Fibroblast of lung (primary cell): ENCODE measurements around the gene C1orf210. TPM values are rescaled to one million over a fixed set of nuclear protein-coding genes. Genes with fewer than 3 reads are reported as not detected.

Experiments
- DNase-seq, 2 donors: peaks; one replicate each; pipeline versions ENCODE4 v3.0.0 to v3.0.0-alpha.2; 2010; ENCODE audit warnings: low read depth in 2 of 2
- H2AFZ ChIP-seq: 2 replicates; pipeline ENCODE4 v1.5.1; 2012; ENCODE audit warnings: low read length, control low read depth, inconsistent platforms
- H3K27ac ChIP-seq: 2 replicates; pipeline ENCODE4 v1.5.1; 2011; ENCODE audit warnings: low read length, control low read depth; ENCODE audit not compliant: insufficient read depth
- H3K27me3 ChIP-seq: 2 replicates; pipeline ENCODE4 v1.5.1; 2011; ENCODE audit warnings: mild to moderate bottlenecking, low read length; ENCODE audit not compliant: control insufficient read depth, insufficient read depth
- H3K36me3 ChIP-seq: 2 replicates; pipeline ENCODE4 v1.5.1; 2011; ENCODE audit warnings: low read length; ENCODE audit not compliant: control insufficient read depth, insufficient read depth
- H3K4me1 ChIP-seq: 2 replicates; pipeline ENCODE4 v1.5.1; 2011; ENCODE audit warnings: low read length; ENCODE audit not compliant: control insufficient read depth, insufficient read depth; ENCODE audit errors: extremely low read depth
- H3K4me2 ChIP-seq: 2 replicates; pipeline ENCODE4 v1.5.1; 2011; ENCODE audit warnings: low read length, control low read depth; ENCODE audit not compliant: insufficient read depth; ENCODE audit errors: extremely low read depth
- H3K4me3 ChIP-seq, 4 experiments: fragments of 200-600 bp in 1 of 4; sonication (generic) in 1 of 4; replicated peaks in 1 of 4; 2 replicates each; pipeline ENCODE4 v1.5.1; 2011 to 2016; ENCODE audit warnings: low read length in 4 of 4, low read depth in 3 of 4, mild to moderate bottlenecking in 3 of 4, control low read depth in 2 of 4, inconsistent platforms in 1 of 4, mixed read lengths in 1 of 4; ENCODE audit not compliant: insufficient read depth in 1 of 4; ENCODE audit errors: control extremely low read depth in 1 of 4
- H3K79me2 ChIP-seq: 2 replicates; pipeline ENCODE4 v1.5.1; 2012; ENCODE audit warnings: mild to moderate bottlenecking, low read length, inconsistent platforms; ENCODE audit not compliant: control insufficient read depth, insufficient read depth
- H3K9ac ChIP-seq: 2 replicates; pipeline ENCODE4 v1.5.1; 2011; ENCODE audit warnings: mild to moderate bottlenecking, low read length, control low read depth; ENCODE audit not compliant: insufficient read depth
- H3K9me3 ChIP-seq: 2 replicates; pipeline ENCODE4 v1.5.1; 2012; ENCODE audit warnings: low read depth, low read length; ENCODE audit not compliant: control insufficient read depth, insufficient read depth
- H4K20me1 ChIP-seq: 2 replicates; pipeline ENCODE4 v1.5.1; 2011; ENCODE audit warnings: low read length; ENCODE audit not compliant: control insufficient read depth, insufficient read depth; ENCODE audit errors: extremely low read depth
- CTCF ChIP-seq, 2 donors: IDR thresholded peaks in 1 of 2; conservative IDR thresholded peaks in 1 of 2; 1 replicate in 1 of 2; 2 replicates in 1 of 2; pipeline ENCODE4 v1.5.1; 2011 to 2012; ENCODE audit warnings: low read length in 2 of 2, control low read depth in 1 of 2, inconsistent platforms in 1 of 2, low read depth in 1 of 2, mild to moderate bottlenecking in 1 of 2
- EZH2 ChIP-seq: IDR thresholded peaks from 2 replicates; pipeline ENCODE4 v1.5.1; 2012; ENCODE audit warnings: low read length, control low read depth, mild to moderate bottlenecking; ENCODE audit errors: missing control alignments
- polyA plus RNA-seq, 2 donors: library from polyadenylated mRNA; depleted of rRNA in 1 of 2; stranded (reverse) in 1 of 2; unstranded in 1 of 2; fragments of >200 nt; gene quantifications; 2 replicates each; pipeline ENCODE4 v1.2.1, GENCODE V29; 2011 to 2012; ENCODE audit warnings: missing spikeins in 1 of 2
- total RNA-seq: library from RNA; depleted of rRNA; stranded (reverse); fragments of >200 nt; gene quantifications from 2 replicates; pipeline ENCODE4 v1.2.1, GENCODE V29; 2014

C1orf210 gene
- total and polyA plus RNA-seq, 2 donors (not counting 1 experiment from before 2014, with no cell fraction given): not detected

DNA sequence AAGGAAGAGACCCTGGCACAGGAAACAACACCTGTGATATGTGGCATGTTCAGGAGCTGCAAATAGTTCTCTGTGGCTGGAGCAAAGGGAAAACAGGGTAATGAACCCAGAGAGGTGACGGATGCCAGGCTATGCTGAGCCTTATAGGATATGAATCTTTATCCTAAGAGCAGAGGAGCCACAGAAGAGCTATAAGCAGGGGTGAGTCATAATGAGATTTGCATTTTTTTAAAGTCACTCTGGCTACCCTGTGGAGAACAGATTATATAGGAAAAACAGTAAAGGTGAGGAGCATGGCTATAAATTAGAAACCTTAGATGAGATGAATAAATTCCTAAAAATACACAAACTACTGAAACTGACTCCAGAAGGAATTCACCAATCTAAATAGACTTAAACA lies 39.4 kb upstream of the C1orf210 start:
- no peaks in the 10 kb centered on the region for H3K27me3 ChIP-seq

DNA sequence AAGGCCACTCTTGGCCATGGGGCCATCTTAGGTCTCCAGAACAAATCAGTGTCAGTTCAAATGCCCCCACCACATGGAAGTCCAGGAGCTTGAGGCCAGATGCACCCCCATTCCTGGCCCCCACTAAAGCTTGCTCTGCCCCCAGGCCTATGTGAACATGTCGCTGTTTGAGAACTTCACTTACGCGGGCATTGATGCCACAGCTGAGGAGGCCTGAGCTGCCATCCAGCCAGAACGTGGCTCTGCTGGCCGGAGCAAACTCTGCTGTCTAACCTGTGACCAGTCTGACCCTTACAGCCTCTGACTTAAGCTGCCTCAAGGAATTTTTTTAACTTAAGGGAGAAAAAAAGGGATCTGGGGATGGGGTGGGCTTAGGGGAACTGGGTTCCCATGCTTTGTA lies 37.1 kb upstream of the C1orf210 start:
- Histone ChIP-seq H3K4me3 (no peak overlapping the region), H3K79me2 (no peaks in the 10 kb centered on the region), H3K4me1 (no peaks in the 10 kb centered on the region), H2AFZ (no peak overlapping the region), H3K9me3 (no peaks in the 10 kb centered on the region), H4K20me1 (no peaks in the 10 kb centered on the region), H3K9ac (no peak overlapping the region), H3K27me3 (no peaks in the 10 kb centered on the region), H3K27ac (no peak overlapping the region), H3K4me2 (no peak overlapping the region), H3K36me3 (no peaks in the 10 kb centered on the region)
- TF ChIP-seq CTCF (conservative IDR thresholded peaks at IDR 0.05 in 1 of 2, IDR thresholded peaks at IDR 0.05 in 1 of 2; ENCODE audit: low read depth in 1 of 2, low read length in 2 of 2) (no peak), EZH2 (no peak)
- DNase-seq: no peak

More for the DNA sequence above, 39.4 kb upstream of the C1orf210 start:
- no peaks in the 10 kb centered on the region for H3K9me3 ChIP-seq
- TF ChIP-seq CTCF (conservative IDR thresholded peaks at IDR 0.05 in 1 of 2, IDR thresholded peaks at IDR 0.05 in 1 of 2; ENCODE audit: low read depth in 1 of 2, low read length in 2 of 2): no peak
- no peak for TF ChIP-seq EZH2
- no peak overlapping the region for H3K4me3 ChIP-seq
- H3K36me3 ChIP-seq: no peaks in the 10 kb centered on the region
- no peak overlapping the region for H3K9ac ChIP-seq
- H2AFZ ChIP-seq: no peak overlapping the region
- no peak overlapping the region for H3K4me2 ChIP-seq
- no peak overlapping the region for H3K27ac ChIP-seq
- no peaks in the 10 kb centered on the region for H3K79me2 ChIP-seq
- no peak for DNase-seq
- H3K4me1 ChIP-seq: no peaks in the 10 kb centered on the region
- H4K20me1 ChIP-seq: no peaks in the 10 kb centered on the region

GRCh38 chr1:43321331-43321891 lies 36.0 kb upstream of the C1orf210 start:
- no peak for DNase-seq
- no peak overlapping the region for H3K4me3 ChIP-seq
- no peak overlapping the region for H2AFZ ChIP-seq
- no peaks in the 10 kb centered on the region for H3K4me1 ChIP-seq
- no peaks in the 10 kb centered on the region for H3K36me3 ChIP-seq
- H3K9ac ChIP-seq: no peak overlapping the region
- no peak overlapping the region for H3K27ac ChIP-seq
- H3K4me2 ChIP-seq: no peak overlapping the region
- H4K20me1 ChIP-seq: no peaks in the 10 kb centered on the region
- H3K79me2 ChIP-seq: no peaks in the 10 kb centered on the region
- H3K27me3 ChIP-seq: no peaks in the 10 kb centered on the region
- no peaks in the 10 kb centered on the region for H3K9me3 ChIP-seq
- TF ChIP-seq CTCF (conservative IDR thresholded peaks at IDR 0.05 in 1 of 2, IDR thresholded peaks at IDR 0.05 in 1 of 2; ENCODE audit: low read depth in 1 of 2, low read length in 2 of 2) (no peak), EZH2 (no peak)
